ENCODE results near the gene UTP4.

Gene UTP4

DNA sequence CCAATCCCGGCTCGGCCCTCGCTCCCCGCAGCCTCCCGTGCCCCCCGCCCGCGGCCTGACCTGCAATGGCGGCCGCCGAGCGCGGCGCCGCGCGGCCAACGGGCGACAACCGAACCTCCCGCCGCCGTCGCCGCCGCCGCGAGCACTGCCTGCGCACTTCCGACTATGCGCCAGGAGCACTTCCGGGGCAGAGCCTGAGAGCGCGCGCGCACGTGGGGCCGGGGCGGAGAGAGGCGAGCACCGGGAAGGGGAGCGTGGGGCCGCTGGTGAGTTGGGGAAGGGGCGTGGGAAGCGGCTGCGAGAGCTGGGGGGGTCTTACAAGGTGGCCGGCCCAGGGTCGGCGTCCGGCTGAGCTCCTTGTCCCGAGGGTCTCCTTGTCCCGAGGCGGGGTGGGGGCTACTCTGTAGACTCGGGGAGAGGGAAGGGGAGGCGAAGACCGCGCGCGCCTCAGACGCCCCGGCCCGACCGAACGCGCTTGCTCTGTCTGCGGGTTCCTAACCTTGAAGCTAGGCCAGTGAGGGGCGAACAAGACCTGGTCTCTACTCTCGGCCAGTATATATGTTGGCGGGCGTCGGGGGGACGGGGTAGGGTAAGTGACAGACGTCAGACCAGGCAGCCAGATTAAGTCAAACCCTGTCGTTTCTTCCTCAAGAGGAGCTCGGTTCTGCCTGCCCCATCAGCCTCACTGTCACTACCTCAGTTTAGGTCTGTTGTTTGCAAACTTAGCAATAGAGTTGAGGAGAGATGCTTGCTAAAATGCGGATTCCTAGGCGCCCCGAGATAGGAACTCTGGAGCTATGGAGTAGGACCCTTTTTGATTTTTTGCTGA is at the start of gene UTP4, which contains the start of gene CHTF8:
Gene UTP4, plus strand, starts transcription at position 226 of the 829 bp plus-strand sequence. CDS start 811 bp downstream, outside the sequence.
Gene CHTF8, minus strand, starts transcription at position 165 of the 829 bp plus-strand sequence. CDS start 11,130 bp downstream, outside the sequence.
- peak within 1 kb of the TSS; percentile 91 for H3K4me3 Mint-ChIP-seq
- peaks cover 46% of the 10 kb centered on the region for H3K4me1 Mint-ChIP-seq (ENCODE audit: low read depth)
- peak within 1 kb of the TSS; percentile 91 for H3K27ac Mint-ChIP-seq
- no peaks in the 10 kb centered on the region for H3K27me3 Mint-ChIP-seq (ENCODE audit: low read depth)
- no peaks in the 10 kb centered on the region for H3K9me3 Mint-ChIP-seq
- peaks cover 23% of the 10 kb centered on the region for H3K36me3 Mint-ChIP-seq (ENCODE audit: low read depth)

DNA sequence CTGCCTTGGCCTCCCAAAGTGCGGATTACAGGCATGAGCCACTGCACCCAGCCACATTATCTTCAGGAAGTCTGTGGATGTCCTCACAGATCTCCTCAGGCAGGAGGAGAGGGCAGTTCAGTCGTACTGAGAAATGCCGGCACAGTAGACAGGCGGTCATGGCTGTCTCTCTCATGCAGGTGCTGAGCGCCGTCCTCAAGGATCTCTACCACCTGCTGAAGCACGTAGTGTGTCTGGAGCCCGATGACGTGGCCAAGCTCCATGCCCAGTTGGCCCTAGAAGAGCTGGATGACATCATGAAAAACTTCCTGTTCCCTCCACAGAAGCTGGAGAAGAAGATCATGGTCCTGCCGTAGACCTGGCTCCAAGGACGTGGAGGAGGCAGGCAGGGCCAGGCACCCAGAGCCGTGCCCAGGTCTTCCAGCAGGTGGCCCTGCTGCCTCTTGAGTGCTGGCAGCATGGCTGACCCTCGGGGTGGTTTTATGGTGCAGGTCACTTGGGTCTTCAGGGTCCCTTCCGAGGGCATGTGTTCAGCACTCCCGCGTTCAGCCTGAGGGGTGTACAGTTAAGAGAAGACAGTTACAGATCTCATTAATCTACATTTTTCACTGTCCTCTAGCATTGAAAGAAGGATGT is 49.0 kb upstream of the UTP4 start:
- no peaks in the 10 kb centered on the region for H3K9me3 Mint-ChIP-seq
- no peak overlapping the region for H3K4me3 Mint-ChIP-seq
- H3K36me3 Mint-ChIP-seq (ENCODE audit: low read depth) = no peaks in the 10 kb centered on the region
- no peaks in the 10 kb centered on the region for H3K27me3 Mint-ChIP-seq (ENCODE audit: low read depth)
- peaks cover 4% of the 10 kb centered on the region for H3K4me1 Mint-ChIP-seq (ENCODE audit: low read depth)
- no peak overlapping the region for H3K27ac Mint-ChIP-seq

DNA sequence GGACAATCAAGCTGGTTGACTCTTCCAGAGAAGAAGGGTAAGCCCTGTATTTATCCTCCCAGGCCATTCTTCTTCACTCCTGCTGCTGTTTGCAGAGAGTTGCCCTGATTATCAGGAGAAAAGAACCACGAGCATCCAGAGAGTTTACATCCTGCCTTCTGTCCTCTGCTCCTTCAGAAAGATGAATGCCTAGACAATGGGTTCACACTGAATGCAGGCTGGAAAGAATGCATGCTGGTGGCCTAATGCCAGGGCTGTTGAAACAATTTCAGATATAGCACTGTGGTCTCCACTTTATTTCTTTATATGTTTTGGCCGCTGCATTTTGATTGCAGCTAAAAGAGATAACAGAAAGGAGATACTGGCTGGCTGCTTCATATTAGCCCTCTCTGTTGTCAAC is 48.2 kb upstream of the UTP4 start:
- Mint-ChIP-seq H3K36me3 (ENCODE audit: low read depth) (no peaks in the 10 kb centered on the region), H3K4me1 (ENCODE audit: low read depth) (peaks cover 6% of the 10 kb centered on the region), H3K27ac (no peak overlapping the region), H3K27me3 (ENCODE audit: low read depth) (no peaks in the 10 kb centered on the region), H3K4me3 (no peak overlapping the region), H3K9me3 (no peaks in the 10 kb centered on the region)

DNA sequence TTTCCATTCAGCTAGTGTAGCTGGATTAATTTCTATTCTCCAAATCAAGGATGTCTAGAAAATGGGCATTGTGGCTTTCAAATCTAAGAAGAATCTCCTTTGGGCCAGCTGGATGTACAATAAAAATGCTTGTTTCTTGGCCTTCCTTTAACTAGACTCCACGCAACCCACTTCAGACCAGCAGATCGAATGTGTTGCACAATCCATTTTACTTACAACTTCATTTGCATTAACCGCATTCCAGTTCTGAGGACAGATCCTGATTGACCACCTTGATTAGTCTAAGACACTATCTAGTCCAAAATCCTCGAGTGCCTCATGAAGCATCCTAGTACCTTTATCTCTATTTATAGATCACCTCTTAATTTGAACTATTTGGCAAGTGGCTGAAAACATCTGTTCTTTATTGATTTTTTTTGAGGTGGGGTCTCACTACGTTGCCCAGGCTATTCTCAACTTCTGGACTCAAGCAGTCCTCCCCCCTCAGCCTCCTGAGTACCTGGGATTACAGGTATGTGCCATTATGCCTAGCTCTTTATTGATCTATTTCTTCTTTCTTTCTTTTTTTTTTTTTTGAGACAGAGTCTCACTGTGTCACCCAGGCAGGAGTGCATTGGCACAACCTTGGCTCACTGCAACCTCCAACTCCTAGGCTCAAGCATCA is 47.3 kb upstream of the UTP4 start:
- Mint-ChIP-seq H3K4me3 (no peak overlapping the region), H3K4me1 (ENCODE audit: low read depth) (peaks cover 6% of the 10 kb centered on the region), H3K9me3 (no peaks in the 10 kb centered on the region), H3K27me3 (ENCODE audit: low read depth) (no peaks in the 10 kb centered on the region), H3K36me3 (ENCODE audit: low read depth) (no peaks in the 10 kb centered on the region), H3K27ac (no peak overlapping the region)

DNA sequence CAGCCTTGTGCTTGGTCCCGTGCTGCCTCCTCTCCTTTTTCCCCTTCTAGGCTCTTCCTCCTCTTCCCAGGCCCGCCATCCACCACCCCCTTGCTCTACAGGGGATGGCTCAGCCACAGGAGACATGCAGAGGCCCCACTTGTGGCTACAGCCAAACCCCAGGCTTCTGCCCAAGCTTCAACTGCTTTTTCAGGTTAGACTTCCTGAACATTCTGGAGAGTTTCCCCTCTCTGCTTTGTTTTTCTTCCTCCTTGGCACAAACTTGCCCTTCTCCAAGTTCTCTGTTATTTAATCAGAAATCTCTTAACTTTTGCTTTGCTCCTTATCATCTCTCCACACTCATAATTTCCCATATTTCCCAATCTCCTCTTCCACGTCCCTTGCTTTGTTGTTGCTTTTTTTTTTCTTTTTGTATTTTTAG is 45.3 kb upstream of the UTP4 start:
- Mint-ChIP-seq H3K36me3 (ENCODE audit: low read depth) (no peaks in the 10 kb centered on the region), H3K27ac (no peak overlapping the region), H3K9me3 (no peaks in the 10 kb centered on the region), H3K4me1 (ENCODE audit: low read depth) (peaks cover 6% of the 10 kb centered on the region), H3K27me3 (ENCODE audit: low read depth) (no peaks in the 10 kb centered on the region), H3K4me3 (no peak overlapping the region)

DNA sequence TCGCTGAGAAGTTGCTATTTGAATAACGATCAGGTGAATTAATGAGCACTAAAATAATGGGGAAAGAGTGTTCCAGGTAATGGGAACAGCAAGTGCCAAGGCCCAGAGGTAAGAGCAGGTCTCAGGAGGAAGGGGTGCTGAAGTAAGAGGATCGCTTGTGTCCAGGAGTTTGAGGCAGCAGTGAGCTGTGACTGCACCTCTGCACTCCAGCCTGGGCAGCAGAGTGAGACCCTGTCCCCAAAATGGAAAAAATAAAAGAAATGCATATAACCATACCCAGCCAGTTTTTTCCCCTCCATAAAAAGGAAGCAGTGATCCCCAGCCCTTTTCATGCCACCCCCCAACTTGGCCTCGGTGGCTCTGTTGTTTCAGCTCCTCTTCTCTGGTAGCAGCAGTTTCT is 43.8 kb upstream of the UTP4 start:
- Mint-ChIP-seq H3K4me3 (no peak overlapping the region), H3K27ac (no peak overlapping the region), H3K27me3 (ENCODE audit: low read depth) (no peaks in the 10 kb centered on the region), H3K4me1 (ENCODE audit: low read depth) (peaks cover 6% of the 10 kb centered on the region), H3K36me3 (ENCODE audit: low read depth) (no peaks in the 10 kb centered on the region), H3K9me3 (no peaks in the 10 kb centered on the region)

DNA sequence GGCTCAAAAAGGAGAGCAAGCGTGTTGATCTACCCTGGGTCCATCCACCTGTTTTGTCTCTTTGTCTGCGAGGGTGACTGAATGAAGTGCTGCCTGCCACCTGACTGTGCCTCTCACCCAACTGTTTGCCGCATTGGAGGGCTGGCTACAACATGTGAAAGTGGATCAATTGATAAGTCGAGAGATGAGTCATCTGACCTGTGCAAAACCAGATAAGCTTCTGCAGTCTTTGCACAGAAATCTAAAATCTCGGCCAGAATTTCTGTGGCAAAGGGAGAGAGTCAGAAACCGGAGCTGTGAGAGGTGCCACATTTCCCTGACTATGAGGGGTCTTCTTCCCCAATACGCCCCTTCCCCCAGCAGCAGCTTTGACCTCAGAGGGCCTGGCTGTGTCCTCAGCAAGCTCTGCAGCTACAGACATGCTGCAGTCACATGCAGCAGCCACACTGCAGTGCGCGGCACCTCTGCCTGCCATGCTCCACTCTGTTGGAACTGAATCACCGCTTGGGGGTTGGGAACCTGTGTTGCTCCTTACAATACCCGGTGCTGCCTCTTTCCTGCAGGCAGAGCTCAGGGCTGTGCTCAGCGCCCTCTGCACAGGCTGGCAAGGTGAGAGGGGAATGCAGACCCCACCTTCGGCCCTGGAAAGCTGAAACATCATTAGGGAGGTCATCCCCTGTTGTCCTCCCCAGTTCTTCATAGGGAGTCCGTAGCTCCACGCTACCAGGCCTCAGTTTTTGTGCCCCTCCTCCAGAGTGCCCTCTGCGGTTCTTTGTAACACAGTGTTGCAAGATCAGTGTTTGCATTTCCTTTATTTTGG is 43.1 kb upstream of the UTP4 start:
- no peak overlapping the region for H3K4me3 Mint-ChIP-seq
- no peak overlapping the region for H3K27ac Mint-ChIP-seq
- H3K36me3 Mint-ChIP-seq (ENCODE audit: low read depth) = no peaks in the 10 kb centered on the region
- peaks cover 6% of the 10 kb centered on the region for H3K4me1 Mint-ChIP-seq (ENCODE audit: low read depth)
- H3K9me3 Mint-ChIP-seq = no peaks in the 10 kb centered on the region
- no peaks in the 10 kb centered on the region for H3K27me3 Mint-ChIP-seq (ENCODE audit: low read depth)

DNA sequence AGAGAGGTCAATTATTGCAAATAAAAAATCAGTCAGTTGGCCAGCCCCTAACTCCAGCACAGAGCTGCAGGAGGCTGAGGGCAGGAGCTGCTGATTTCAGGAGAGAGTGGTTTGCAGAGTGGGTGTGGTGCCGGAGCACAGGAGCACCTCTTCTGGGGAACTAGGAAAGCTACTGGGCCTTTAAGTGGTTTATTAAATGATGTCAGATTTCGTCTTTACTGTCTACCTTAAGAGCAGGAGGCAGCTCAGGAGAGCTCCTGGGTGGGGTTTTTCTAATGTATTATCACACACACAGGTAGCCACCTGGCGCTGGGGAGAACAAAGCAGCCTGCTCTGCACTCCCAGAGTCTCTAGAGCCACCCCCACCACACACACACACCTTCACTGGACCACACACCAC is 38.5 kb upstream of the UTP4 start:
- Mint-ChIP-seq H3K4me3 (no peak overlapping the region), H3K27ac (no peak overlapping the region), H3K9me3 (no peaks in the 10 kb centered on the region)

DNA sequence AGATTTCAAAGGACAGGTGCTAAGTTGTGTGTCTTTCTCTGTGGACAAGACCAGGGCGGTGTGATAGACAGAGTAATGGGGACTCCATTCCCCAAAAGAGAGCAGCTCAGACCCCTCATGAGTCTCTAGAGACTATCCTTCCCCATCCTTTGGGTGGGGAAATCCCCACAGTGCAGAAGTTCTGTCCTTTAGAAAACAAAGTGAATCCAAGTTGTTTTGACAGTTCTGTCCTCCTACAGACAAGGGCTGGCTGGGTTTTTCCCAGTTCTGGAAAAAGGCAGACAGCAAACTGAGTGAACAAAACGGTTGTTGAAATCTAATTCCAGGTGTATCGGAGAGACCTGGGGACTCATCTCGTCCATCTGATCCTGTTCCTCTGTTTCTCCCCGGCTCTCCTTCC is 37.9 kb upstream of the UTP4 start:
- Mint-ChIP-seq H3K27ac (no peak overlapping the region), H3K4me1 (ENCODE audit: low read depth) (no peaks in the 10 kb centered on the region), H3K27me3 (ENCODE audit: low read depth) (no peaks in the 10 kb centered on the region), H3K36me3 (ENCODE audit: low read depth) (no peaks in the 10 kb centered on the region), H3K9me3 (no peaks in the 10 kb centered on the region), H3K4me3 (no peak overlapping the region)

More for the DNA sequence above, 38.5 kb upstream of the UTP4 start:
- no peaks in the 10 kb centered on the region for H3K36me3 Mint-ChIP-seq (ENCODE audit: low read depth)
- H3K4me1 Mint-ChIP-seq (ENCODE audit: low read depth) = peaks cover 1% of the 10 kb centered on the region
- no peaks in the 10 kb centered on the region for H3K27me3 Mint-ChIP-seq (ENCODE audit: low read depth)

DNA sequence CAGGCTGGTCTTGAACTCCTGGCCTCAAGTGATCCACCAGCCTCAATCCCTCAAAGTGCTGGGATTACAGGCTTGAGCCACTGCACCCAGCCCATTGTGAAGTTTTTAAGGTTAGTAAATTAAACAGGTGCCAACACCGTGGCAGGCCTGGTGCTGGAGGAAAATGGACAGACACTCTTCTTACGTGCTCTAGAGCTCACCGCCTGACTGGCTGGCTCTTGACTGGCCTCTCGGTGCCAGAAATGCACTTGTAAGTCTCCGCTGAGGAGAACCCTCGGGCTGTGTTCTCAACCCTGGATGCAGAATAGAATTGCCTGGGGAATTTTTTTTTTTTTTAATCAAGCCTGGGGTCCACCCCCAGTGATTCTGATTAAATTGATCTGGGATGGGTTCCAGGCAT is 37.3 kb upstream of the UTP4 start:
- Mint-ChIP-seq H3K27ac (no peak overlapping the region), H3K4me3 (no peak overlapping the region), H3K27me3 (ENCODE audit: low read depth) (no peaks in the 10 kb centered on the region), H3K36me3 (ENCODE audit: low read depth) (no peaks in the 10 kb centered on the region), H3K4me1 (ENCODE audit: low read depth) (no peaks in the 10 kb centered on the region), H3K9me3 (no peaks in the 10 kb centered on the region)

DNA sequence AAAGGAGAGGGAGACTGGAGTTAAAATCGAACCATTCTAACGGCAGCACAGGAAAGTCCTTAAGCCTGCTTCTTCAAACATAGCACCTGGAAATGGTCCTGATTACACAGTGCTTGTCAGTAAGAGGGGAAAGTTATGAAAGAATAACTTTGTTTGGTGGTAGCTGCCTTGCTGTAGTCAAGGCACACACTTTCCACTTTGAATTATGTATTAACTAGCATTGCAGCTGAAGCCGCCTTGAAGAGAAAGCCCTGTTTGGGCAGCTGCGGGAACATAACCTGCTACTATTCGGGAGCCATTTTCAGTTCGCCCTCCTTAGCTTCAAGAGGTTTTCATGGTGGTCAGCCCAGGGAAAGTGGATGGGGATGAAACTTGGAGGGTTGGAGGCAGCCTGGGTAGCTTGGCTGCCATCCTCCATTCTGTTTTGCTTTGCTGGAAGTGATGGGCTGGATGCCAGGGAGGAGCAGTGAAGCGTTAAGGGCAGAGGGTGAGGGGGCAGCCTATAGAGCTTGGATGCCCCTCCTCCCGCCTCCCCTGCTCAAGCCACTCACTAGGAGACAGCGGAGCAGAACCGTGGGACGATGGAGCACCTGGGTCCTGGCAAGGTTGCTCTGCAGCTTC is 32.3 kb upstream of the UTP4 start:
- Mint-ChIP-seq H3K4me1 (ENCODE audit: low read depth) (peaks cover 1% of the 10 kb centered on the region), H3K27ac (no peak overlapping the region), H3K36me3 (ENCODE audit: low read depth) (no peaks in the 10 kb centered on the region)

DNA sequence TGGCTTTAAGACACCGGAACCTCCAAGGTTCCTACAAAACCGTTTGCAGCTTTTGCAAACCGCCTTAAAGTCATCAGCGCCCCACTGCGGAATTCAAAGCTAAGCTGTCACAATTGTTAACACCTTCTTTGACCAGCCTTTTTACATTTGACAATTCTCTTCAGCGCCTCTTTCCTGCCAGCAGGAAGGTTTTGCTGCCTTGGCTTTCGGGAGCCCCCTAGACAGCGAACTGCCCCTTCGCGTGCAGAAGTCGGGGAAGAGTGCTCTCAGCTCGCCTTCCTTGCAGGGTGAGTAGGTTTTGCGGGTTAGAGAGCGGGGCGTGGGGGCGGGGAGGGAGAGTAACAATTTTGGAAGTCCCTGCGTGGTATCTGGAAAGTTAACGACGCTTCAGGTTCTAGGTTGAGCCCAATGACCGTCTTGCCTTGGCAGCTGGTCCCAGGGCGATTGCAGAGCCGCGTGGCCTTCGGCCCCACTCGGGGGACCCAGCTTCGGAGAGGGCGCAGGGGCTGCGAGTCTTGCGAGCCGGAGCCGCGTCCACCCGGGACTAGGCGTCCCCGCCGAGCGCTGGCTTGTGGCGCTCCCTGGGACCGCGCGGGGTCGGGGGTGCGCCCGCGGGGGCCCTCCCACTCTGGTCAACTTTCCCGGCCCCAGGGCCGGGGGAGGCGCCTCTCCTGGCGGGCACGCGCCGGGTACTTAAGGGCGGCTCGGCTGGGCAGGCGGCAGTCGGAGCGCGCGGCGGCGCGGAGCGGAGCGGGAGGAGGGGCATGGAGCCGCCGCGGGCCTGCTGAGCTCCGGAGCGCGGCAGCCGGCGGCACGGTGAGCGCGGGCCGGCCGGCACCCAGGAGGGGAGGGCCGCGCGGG is 26.7 kb upstream of the UTP4 start, which contains the start of gene HAS3:
Gene HAS3, plus strand, starts transcription at position 153 of the 861 bp plus-strand sequence. CDS start 3,743 bp downstream, outside the sequence.
- Mint-ChIP-seq H3K36me3 (ENCODE audit: low read depth) (peaks cover 8% of the 10 kb centered on the region), H3K27ac (no peak within 1 kb of the TSS), H3K9me3 (no peaks in the 10 kb centered on the region), H3K4me3 (peak within 1 kb of the TSS; percentile 93), H3K27me3 (ENCODE audit: low read depth) (peaks cover 53% of the 10 kb centered on the region), H3K4me1 (ENCODE audit: low read depth) (peaks cover 12% of the 10 kb centered on the region)

More for the DNA sequence above, 32.3 kb upstream of the UTP4 start:
- no peaks in the 10 kb centered on the region for H3K9me3 Mint-ChIP-seq
- H3K4me3 Mint-ChIP-seq = no peak overlapping the region
- peaks cover 33% of the 10 kb centered on the region for H3K27me3 Mint-ChIP-seq (ENCODE audit: low read depth)
